Activated gamma-delta T cell treated with anti-CD3 and anti-CD28 coated beads, Interleukin-2, amount 50 U/mL, for 16 hours (primary cell): Measurements from ENCODE around the gene ULK3.

ENCODE experiments used
- DNase-seq: peaks from one replicate; pipeline ENCODE4 v3.0.0-alpha.2; 2020; ENCODE audit warnings: low read depth

The ULK3 gene

GRCh38 chr15:74867466-74868038 lies 24.6 kb upstream of the ULK3 start:
- DNase-seq: no peak

GRCh38 chr15:74866090-74866489 lies 23.1 kb upstream of the ULK3 start:
- no peak for DNase-seq

GRCh38 chr15:74865316-74865715 lies 22.4 kb upstream of the ULK3 start:
- DNase-seq: no peak

DNA sequence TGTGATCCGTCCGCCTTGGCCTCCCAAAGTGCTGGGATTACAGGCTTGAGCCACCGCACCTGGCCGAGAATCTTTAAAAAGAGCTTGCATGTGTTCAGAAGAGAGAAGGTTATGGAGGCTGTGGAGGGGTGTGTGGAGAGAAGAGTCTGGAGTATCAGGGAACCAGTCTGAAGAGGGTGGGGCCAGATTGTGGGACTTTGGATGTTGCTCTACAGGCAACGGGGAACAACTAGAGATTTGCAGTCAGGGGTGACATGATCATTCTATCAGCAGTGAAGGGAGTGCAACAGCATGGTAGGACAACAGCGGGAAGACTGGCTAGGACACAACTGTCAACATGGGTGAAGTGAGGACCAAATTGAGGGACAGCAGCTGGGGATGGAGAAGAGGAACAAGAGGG lies 21.3 kb upstream of the ULK3 start:
- no peak for DNase-seq

DNA sequence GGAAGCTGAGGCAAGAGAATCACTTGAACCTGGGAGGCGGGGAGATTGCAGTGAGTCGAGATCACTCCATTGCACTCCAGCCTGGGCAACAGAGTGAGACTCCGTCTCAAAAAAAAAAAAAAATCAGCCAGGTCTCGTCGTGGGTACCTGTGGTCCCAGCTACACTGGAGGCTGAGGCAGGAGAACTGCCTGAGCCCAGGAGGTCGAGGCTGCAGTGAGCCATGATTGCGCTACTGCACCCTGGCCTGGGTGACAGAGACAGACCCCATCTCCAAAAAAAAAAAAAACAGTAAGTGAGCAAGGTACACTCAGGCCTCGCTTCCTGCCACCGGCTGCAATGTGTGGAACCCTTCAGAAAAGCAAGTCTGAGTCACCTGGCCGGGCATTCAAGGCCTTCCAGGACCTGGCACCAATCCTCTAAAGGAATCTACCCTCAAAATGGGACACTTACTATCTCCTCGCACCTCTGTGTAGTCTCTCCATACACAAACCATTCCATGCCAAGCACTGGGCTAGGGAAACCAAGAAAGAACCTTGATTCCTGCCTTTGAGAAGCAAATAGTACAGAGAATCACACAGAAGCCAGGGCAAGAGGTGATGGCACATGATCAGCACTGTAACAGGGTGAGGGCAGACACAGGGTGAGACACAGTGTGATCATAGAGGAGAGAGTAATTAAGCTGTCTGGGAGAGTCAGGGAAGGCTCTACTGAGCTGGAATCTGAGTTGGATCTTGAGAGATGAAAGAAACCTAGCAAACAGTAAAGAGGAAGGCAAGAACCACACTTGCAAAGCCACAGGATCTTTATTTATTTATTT lies 20.5 kb upstream of the ULK3 start:
- DNase-seq: no peak

DNA sequence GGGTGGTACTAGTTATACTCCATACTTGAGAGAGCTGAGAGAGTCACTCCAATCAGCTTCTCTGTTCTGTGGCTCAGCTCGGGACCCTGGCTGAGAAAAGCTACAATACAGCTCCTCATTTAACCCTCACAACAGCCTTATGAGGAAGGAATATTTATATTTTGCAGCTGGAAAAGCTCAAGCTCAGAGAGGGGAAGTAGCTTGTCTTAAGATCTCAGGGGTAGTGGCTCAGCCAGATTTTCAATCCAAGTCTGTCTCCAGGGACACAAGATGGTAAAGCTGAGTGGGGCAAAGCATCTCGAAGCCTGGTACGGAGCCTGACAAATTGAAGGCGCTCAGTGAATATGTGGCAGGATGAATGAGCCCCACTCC lies 15.4 kb upstream of the ULK3 start:
- no peak for DNase-seq

- DNase-seq: no peak
Measured at GRCh38 chr15:74857671-74858368, 14.9 kb upstream of the ULK3 start.

DNA sequence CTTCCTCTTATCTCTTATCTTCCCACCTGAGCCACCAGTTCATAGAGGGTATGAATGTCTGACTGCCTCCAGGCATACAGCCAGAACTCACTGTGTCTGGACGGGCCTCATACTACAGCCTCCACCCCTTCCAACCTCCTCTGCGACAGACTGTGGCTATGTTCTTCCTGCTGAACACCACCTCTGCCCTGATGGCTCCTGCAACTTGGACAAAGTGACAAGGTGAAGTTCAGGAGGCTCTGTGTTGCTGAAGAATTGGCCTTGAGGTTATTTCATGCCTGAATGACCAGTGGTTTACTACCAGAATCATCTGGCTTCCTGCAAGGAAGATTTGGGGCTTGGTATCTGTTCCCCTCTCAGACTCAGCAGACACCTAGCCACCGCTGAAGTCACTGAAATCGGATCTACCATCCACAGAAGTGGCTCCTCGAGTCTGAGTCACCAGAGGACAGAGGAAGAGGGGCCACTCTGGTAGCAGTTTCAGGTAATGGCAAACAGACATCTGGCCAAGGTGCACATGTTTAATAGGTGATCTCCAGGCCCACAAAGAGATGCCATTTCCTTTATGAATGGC lies 14.2 kb upstream of the ULK3 start:
- no peak for DNase-seq

GRCh38 chr15:74856537-74856936 lies 13.6 kb upstream of the ULK3 start:
- no peak for DNase-seq

DNA sequence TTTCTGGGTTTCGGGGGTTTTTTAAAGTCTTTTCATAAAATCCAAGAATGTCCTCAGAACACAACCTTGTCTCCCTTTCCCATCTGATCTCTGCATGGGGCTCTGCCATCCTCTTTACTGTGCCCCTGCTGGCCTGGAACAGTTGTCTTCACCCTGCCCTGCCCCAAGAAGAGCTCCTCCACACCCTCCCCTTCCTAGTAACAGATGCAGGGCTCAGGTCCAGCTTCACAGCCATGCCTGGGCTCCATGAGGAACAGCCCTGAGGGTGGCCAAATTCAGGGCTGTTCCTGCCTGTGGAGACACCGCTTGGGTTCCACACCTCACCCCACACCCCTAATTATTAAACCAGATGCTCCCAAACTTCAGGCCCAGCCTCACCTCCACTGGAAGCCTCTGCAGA lies 12.9 kb upstream of the ULK3 start:
- no peak for DNase-seq

- DNase-seq: no peak
Measured at GRCh38 chr15:74854453-74855022, 11.6 kb upstream of the ULK3 start.

DNA sequence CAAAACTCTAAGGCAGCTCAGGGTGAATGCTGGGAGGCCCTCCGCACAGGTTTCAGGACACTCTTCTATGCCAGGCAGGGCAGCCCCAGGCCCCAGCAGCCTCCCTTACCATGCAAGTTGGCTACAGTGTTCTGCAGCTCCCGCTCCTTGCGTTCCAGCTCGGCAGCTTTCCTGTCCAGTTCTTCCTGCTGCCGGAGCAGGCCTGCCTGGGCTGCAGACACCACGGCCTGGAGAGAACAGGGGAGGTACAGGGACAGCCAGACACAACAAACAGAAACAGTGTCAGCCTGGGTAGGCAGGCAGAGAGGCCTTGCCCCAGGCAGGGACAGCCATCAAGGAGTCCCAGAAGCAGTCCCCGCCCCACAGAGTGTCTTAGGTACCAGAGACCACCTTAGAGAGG lies 9.0 kb upstream of the ULK3 start:
- no peak for DNase-seq

DNA sequence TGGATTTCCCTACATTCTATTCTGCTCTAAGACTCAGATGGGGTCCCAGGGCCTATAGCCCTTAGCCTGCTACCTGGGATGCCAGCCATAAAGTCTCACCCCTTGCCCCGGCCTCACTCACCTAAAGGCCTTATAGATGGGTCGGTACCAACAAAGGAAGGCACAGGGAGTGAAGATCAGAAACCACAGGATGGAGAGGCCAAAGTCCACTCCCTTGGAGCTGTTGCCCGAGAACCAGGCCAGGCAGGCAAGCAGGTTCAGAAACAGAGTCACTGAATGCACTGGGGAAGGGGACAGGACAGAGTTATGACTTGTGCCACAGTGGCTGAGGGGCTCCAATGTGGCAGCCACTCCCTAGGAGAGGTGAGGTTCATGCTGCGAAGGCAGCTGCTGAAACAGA lies 7.4 kb upstream of the ULK3 start:
- no peak for DNase-seq

- no peak for DNase-seq
Measured at GRCh38 chr15:74847432-74847831, 4.5 kb upstream of the ULK3 start.

DNA sequence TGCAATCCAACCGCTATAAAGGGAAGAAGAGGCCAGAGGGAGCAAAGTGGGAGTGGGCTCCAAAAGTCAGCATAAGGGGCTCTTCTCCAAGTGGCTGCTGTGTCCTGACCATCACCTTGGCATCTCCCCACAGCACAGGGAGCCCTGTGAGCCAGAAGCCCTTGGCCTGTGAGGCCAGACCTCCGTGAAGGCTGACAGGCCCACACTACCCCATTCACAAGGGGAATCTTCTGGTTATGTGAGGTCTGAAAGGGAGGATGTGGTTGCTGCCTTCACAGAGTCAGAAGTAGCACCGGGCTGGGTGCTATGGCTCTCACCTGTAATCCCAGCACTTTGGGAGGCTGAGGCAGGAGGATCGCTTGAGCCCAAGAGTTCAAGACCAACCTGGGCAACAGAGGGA lies 2.6 kb upstream of the ULK3 start:
- no peak for DNase-seq

- peak; percentile 41 for DNase-seq
Measured at GRCh38 chr15:74845208-74845568, 2.2 kb upstream of the ULK3 start.

- no peak for DNase-seq
Measured at GRCh38 chr15:74844319-74845207, 1.6 kb upstream of the ULK3 start.

DNA sequence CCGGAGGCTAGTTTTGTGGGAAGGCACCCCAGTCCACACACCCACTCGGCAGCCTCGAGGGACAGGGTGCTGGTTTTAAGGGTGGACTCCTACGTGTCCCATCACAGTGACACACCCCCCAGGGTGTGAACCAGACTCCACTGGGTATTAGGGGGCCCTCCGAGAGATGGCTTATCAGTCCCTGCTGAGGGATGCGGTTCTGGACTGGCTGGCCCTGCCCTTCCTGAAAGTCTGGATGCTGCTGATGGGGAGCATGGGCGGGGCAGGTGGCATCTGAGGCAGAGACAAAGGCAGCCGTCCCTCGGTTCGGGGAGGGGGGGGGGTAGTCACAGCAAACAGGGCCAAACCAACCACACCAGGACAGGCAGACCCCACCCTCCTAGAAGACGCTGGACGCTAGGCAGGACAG lies 939 bp upstream of the ULK3 start:
- no peak for DNase-seq

DNA sequence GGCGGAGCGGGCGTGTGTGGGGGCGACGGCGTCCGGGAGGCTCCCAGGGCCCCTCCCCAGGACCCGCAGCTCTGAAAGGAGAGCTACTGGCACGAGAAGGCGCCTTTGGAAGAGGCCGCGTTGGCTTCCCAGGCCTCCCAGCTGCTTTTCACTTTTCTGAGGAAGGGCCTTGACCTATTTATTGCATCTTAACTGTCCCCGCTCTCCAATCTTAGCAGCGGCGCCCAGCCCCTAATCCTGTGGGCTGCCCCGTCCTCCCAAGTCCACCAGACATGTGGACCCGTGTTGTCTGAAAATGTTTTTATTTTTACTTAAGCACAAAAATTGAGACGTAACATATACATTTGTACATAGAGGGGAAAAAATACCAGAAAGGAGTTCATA lies 481 bp upstream of the ULK3 start:
- no peak for DNase-seq

DNA sequence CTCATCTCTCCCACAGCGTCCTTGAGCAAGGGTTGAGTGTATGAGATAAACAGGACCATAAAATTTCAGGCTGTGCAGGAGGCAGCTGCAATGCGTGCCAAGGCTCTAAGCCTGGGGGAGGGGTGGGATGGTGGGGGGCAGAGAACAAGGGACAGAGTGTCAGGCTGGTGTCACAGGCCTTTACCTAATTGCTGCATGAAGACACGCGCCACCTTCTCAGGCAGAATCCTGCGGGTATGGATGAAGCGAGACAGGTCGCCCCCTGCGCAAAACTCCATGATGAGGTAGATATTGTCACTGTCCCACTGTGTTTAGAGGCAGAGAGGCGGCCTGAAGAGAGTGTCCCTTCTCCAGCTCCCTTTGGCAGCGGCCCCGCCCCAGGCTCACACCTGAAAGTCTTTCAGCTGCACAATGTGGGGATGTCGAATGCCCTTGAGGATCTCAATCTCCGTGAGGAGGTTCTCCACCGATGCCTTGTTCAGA lies 1.0 kb downstream of the ULK3 start:
- no peak for DNase-seq
